Smooth muscle cell (in vitro differentiated cells): ENCODE results near the gene CSNK1A1. TPM values are rescaled to one million over a fixed set of nuclear protein-coding genes. Genes with fewer than 3 reads are reported as not detected.

Experiments used
- DNase-seq: peaks from one replicate; lab custom pipeline; 2025; ENCODE audit not compliant: unreplicated experiment; lab: John Stamatoyannopoulos, UW
- H2AFZ ChIP-seq: fragments of 200-600 bp; sonication (generic); 2 replicates; pipeline ENCODE4 v1.6.0; 2016; ENCODE audit warnings: antibody characterized with exemption, low read depth, mild to moderate bottlenecking
- H3F3A ChIP-seq: fragments of 200-600 bp; sonication (generic); 2 replicates; pipeline ENCODE4 v1.6.0; 2017; ENCODE audit warnings: antibody characterized with exemption, low read depth
- H3K27ac ChIP-seq: fragments of 200-600 bp; sonication (generic); 2 replicates; pipeline ENCODE4 v1.5.1; 2016; ENCODE audit warnings: low read depth, mild to moderate bottlenecking
- H3K27me3 ChIP-seq: fragments of 200-600 bp; sonication (generic); 2 replicates; pipeline ENCODE4 v1.6.1; 2016; ENCODE audit warnings: low read depth, mild to moderate bottlenecking
- H3K36me3 ChIP-seq: fragments of 200-600 bp; sonication (generic); 2 replicates; pipeline ENCODE4 v1.5.1; 2016; ENCODE audit warnings: low read depth
- H3K4me1 ChIP-seq: fragments of 200-600 bp; sonication (generic); 2 replicates; pipeline ENCODE4 v1.5.1; 2016; ENCODE audit warnings: low read depth
- H3K4me2 ChIP-seq: fragments of 200-600 bp; sonication (generic); 2 replicates; pipeline ENCODE4 v1.6.0; 2016; ENCODE audit warnings: mild to moderate bottlenecking
- H3K4me3 ChIP-seq: fragments of 200-600 bp; sonication (generic); 2 replicates; pipeline ENCODE4 v1.5.1; 2016; ENCODE audit warnings: mild to moderate bottlenecking
- H3K79me2 ChIP-seq: fragments of 200-600 bp; sonication (generic); 2 replicates; pipeline ENCODE4 v1.6.0; 2016; ENCODE audit warnings: low read depth, mild to moderate bottlenecking
- H3K9ac ChIP-seq: fragments of 200-600 bp; sonication (generic); 2 replicates; pipeline ENCODE4 v1.6.0; 2016; ENCODE audit warnings: low read depth
- H3K9me3 ChIP-seq: fragments of 200-600 bp; sonication (generic); replicated peaks from 2 replicates; pipeline ENCODE4 v1.5.1; 2016; ENCODE audit warnings: low read depth
- H4K20me1 ChIP-seq: fragments of 200-600 bp; sonication (generic); 2 replicates; pipeline ENCODE4 v1.6.0; 2016; ENCODE audit warnings: low read depth
- CTCF ChIP-seq: fragments of 200-600 bp; sonication (generic); IDR thresholded peaks from 2 replicates; pipeline ENCODE4 v1.5.1; 2017; ENCODE audit warnings: borderline replicate concordance, mild to moderate bottlenecking, antibody characterized with exemption; ENCODE audit not compliant: insufficient read depth, poor library complexity, severe bottlenecking
- WGBS: methylation state at CpG from one replicate; pipeline ENCODE4 v1.1.7; 2016; ENCODE audit warnings: low lambda C conversion rate; 5-methylcytosine and 5-hydroxymethylcytosine counted together
- polyA plus RNA-seq: library from polyadenylated mRNA; unstranded; fragments of >200 nt; fragmentation: Nextera tagmentation; extraction: Ambion mirVana; gene quantifications from 2 replicates; pipeline ENCODE4 v1.2.1, GENCODE V29; 2016
- total RNA-seq: library from RNA; depleted of rRNA; stranded (reverse); fragments of >200 nt; gene quantifications from 2 replicates; pipeline ENCODE4 v1.2.3, GENCODE V29; 2014

CSNK1A1 gene
- total and polyA plus RNA-seq, 2 experiments from 2014 or later: 129 to 294 TPM

DNA sequence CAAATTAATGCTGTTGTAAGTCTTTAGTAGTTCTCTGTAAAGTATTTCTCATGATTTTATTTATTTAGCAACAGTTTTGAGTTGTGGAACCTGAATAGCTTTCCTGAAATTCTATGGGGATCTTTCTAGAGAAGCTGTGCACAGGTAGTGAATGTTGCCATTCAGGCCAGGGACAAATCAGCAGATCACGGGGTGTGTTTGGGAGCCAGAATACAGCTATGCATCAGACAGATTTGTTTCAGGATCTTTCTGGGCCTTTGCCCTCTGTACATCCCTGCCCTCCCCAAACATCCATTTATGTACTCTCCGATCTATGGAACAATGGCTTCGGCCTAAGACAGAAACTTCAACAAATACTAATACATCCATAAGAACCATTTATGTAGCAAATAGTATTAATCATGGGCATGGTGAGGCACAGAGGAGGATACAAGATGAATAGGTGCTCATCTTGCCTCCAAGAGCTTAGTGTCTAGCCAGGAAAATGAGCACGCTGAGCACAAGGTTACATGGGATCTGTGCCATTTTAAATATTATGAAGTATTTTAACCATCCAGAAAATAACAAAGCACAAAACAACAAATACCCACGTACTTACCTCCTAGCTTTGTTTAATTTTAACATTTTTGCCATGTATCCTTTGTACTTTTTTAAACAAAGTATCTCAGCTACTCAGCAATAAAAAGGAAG lies 43.1 kb upstream of the CSNK1A1 start:
- Histone ChIP-seq H3K9me3 (no peaks in the 10 kb centered on the region), H2AFZ (no peak overlapping the region), H3K79me2 (no peaks in the 10 kb centered on the region), H4K20me1 (no peaks in the 10 kb centered on the region), H3K4me2 (no peak overlapping the region), H3K27me3 (peaks cover 17% of the 10 kb centered on the region), H3K4me3 (no peak overlapping the region), H3K36me3 (no peaks in the 10 kb centered on the region), H3F3A (no peaks in the 10 kb centered on the region), H3K27ac (no peak overlapping the region), H3K9ac (no peak overlapping the region), H3K4me1 (no peaks in the 10 kb centered on the region)
- no peak for TF ChIP-seq CTCF
- no peak for DNase-seq
- WGBS: 83% methylated on average over 5 of the region's 5 CpGs

GRCh38 chr5:149593370-149593769 lies 42.1 kb upstream of the CSNK1A1 start:
- Histone ChIP-seq H4K20me1 (no peaks in the 10 kb centered on the region), H3K27me3 (peaks cover 17% of the 10 kb centered on the region), H3K4me3 (no peak overlapping the region), H3K79me2 (no peaks in the 10 kb centered on the region), H2AFZ (no peak overlapping the region), H3K9me3 (no peaks in the 10 kb centered on the region), H3K4me2 (no peak overlapping the region), H3K4me1 (no peaks in the 10 kb centered on the region), H3F3A (no peaks in the 10 kb centered on the region), H3K27ac (no peak overlapping the region), H3K36me3 (no peaks in the 10 kb centered on the region), H3K9ac (no peak overlapping the region)
- DNase-seq: no peak
- TF ChIP-seq CTCF: no peak
- WGBS: 78% methylated on average over 2 of the region's 2 CpGs

DNA sequence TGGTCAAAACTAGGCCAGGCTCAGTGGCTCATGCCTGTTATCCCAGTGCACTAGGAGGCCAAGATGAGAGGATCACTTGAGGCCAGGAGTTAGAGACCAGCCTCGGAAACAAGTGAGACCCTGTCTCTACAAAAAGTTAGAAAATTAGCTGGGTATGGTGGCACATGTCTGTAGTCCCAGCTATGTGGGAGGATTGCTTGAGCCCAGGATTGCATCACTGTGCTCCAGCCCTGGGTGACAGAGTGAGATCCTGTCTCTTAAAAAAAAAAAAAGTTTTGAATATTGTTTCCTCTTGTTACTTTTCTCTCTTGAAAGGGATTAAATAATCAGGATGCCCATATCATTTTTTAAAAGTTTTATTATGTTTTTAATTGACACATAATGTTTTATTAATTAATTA lies 37.7 kb upstream of the CSNK1A1 start:
- Histone ChIP-seq H4K20me1 (no peaks in the 10 kb centered on the region), H3K27ac (no peak overlapping the region), H3K4me1 (no peaks in the 10 kb centered on the region), H2AFZ (no peak overlapping the region), H3K79me2 (no peaks in the 10 kb centered on the region), H3K4me2 (no peak overlapping the region), H3K27me3 (peaks cover 17% of the 10 kb centered on the region), H3K4me3 (no peak overlapping the region), H3K36me3 (no peaks in the 10 kb centered on the region), H3K9ac (no peak overlapping the region), H3F3A (no peaks in the 10 kb centered on the region), H3K9me3 (no peaks in the 10 kb centered on the region)
- no peak for TF ChIP-seq CTCF
- DNase-seq: no peak
- 100% methylated on average over 1 of the region's 1 CpG for WGBS
